Measurements from ENCODE around the gene EIPR1. TPM values are rescaled to one million over a fixed set of nuclear protein-coding genes. Genes with fewer than 3 reads are reported as not detected.

The EIPR1 gene
- total and polyA plus RNA-seq, 2 of the 13 experiments (the other 11 are each of a cell fraction or from before 2014, with no cell fraction given) = 70.0 to 96.3 TPM

DNA sequence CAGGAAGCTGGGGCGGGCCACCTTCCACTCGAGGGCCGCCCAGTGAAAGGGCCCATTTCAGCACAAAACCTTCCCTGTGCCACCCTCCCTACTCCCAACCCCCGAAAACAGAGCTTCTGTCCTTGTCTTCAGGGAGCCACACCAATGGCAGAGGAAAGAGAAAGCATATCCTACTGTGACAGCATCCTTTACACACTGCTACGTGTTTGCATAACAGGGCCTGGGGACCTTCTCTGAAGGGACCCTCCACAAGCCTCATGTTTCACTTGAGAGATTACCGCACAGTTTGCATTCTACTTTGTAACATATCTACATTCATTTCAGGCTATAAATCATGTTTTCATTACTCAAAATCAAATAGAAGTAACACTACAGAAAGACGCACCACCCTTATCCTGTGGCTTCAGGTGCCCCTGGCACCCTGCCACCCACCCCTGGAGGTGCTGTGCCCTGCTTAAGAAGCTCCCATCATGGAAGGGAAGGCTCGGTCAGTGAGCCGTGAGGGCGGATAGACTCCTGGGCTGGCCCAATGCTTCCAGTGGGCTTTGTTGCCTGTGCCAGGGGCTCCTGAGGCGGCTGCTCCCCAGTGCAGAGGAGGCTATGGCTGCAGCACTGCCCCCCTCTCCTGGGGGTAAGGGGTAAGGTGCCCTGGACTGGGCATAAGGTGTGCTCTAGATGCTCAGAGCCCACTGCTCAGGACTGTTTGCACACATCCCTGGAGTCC is 52.0 kb downstream of the EIPR1 start:
- Histone ChIP-seq H3K4me1 (ENCODE audit: insufficient read depth, low read length) (peaks cover 21% of the 10 kb centered on the region), H4K20me1 (ENCODE audit: insufficient read depth, low read length) (no peaks in the 10 kb centered on the region; the same call in 1 of the 2 replicates), H3K9me3 (ENCODE audit: low read length) (no peaks in the 10 kb centered on the region), H3K27me3 (ENCODE audit: control insufficient read depth in 1 of 2, insufficient read depth in 2 of 2, low read length in 2 of 2) (no peaks in the 10 kb centered on the region), H3K36me3 (replicated peaks in 1 of 2; ENCODE audit: control insufficient read depth in 1 of 2, insufficient read depth in 2 of 2, low read length in 2 of 2) (peaks cover 10 to 39% of the 10 kb centered on the region in 2 experiments), H3K9ac (ENCODE audit: insufficient read depth, low read depth, low read length) (peak overlapping the region; percentile 50; the same call in 1 of the 2 replicates), H2AFZ (ENCODE audit: low read length) (no peak overlapping the region), H3K4me2 (ENCODE audit: low read depth, low read length) (peak overlapping the region; percentile 57), H3K79me2 (ENCODE audit: insufficient read depth, low read length) (peaks cover 12% of the 10 kb centered on the region), H3K27ac (ENCODE audit: extremely low read length, insufficient read depth, low read length) (peak overlapping the region; percentile 65), H3K4me3 (replicated peaks in 1 of 3; ENCODE audit: insufficient read depth in 1 of 3, low read depth in 2 of 3, low read length in 3 of 3) (no peak overlapping the region; a peak in 1 of 6 replicates)
- POLR2A ChIA-PET = interaction anchor here (1.0 to 2.1 kb wide), 2 partner anchors 39 to 54 kb away, joined by 4 to 5 read pairs; partner anchors contain the start of gene TRAPPC12
- no TSS peak for BruUV-seq (replicated peaks)
- no peak; the same call in 1 of the 3 replicates for ATAC-seq
- no peak for FAIRE-seq
- DNase-seq (ENCODE audit: low spot score) = no peak
- CTCF ChIA-PET (ENCODE audit: low intra/inter-chr PET ratio, low total read pairs) = no interaction called here
- in situ Hi-C loops (cut with HindIII; ENCODE audit: extremely low pct_ligation_motif_present, low pct_unique_long_range_greater_than_20kb) (no loop called here), intact Hi-C loops (cut with micrococcal nuclease; ENCODE audit: unreplicated experiment) (loop anchor here (2.0 kb wide), 1 partner anchor 51 kb away; the partner anchor contains the start of gene EIPR1)
- 93% methylated on average over 10 of the region's 11 CpGs for WGBS (ENCODE audit: low lambda C conversion rate)
- TF ChIP-seq ZNF572 (CRISPR knock-in tag; IDR thresholded peaks at IDR 0.05) (0 out of 2 replicates have a peak, but pooled peaks have one; percentile 45), ZNF839 (CRISPR knock-in tag; IDR thresholded peaks at IDR 0.05; ENCODE audit: borderline replicate concordance) (no peak), ZNF891 (CRISPR knock-in tag; IDR thresholded peaks at IDR 0.05) (0 out of 2 replicates have a peak, but pooled peaks have one; percentile 12)

DNA sequence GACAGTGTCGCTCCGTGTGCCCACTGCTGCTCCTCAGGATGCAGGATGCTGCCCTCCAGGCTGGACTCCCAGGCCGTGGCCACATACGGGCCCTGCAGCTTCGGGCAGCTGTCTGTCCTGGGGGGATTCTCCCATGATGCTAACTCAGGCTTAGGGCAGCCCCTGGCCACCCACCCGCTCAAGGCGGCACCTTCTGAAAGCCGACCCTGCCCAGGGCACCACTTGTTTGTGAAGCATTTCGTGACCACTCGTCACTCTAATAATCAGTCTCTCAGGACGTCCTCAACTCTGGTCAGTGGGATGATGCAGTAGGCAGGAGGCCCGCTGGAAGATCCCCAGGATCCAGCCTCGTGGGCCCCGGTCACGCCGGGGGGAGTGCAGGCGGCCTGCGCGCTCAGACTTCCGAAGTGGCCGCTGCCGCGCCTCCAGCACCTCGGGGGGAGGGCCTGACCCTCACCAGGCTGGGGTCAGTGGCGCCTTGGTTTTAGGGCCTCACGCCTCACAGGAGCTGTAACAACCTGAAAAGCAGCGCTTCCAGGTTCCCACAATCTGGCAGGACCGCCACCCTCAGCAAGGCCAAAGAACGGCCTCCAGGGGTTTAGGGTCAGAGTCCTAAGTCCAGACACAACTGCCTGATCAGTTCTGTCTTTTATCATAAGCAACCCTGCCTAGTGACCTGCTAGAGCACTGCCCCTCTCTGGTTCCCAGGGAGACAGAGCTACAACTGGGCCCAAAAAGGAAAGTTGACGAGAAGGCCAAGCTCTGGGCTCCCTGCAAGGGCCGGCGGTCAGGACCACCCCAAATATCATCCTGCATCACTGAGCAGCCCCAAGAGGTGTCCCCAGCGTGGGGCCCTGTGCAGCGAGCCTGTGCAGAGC is 53.0 kb downstream of the EIPR1 start:
- intact Hi-C loops (cut with micrococcal nuclease; ENCODE audit: unreplicated experiment) (loop anchor here (2.0 kb wide), 1 partner anchor 52 kb away; the partner anchor contains the start of gene EIPR1), in situ Hi-C loops (cut with HindIII; ENCODE audit: extremely low pct_ligation_motif_present, low pct_unique_long_range_greater_than_20kb) (no loop called here)
- peaks cover 11 to 35% of the 10 kb centered on the region in 2 experiments for H3K36me3 ChIP-seq (replicated peaks in 1 of 2; ENCODE audit: control insufficient read depth in 1 of 2, insufficient read depth in 2 of 2, low read length in 2 of 2)
- H3K4me2 ChIP-seq (ENCODE audit: low read depth, low read length) = peak overlapping the region; percentile 57
- FAIRE-seq (peak; percentile 93), ATAC-seq (peak; percentile 94), DNase-seq (ENCODE audit: low spot score) (peak; percentile 75)
- ChIA-PET CTCF (ENCODE audit: low intra/inter-chr PET ratio, low total read pairs) (no interaction called here), POLR2A (interaction anchor here (1.0 to 2.1 kb wide), 2 partner anchors 40 to 55 kb away, joined by 4 to 5 read pairs; partner anchors contain the start of gene TRAPPC12)
- no peaks in the 10 kb centered on the region for H3K27me3 ChIP-seq (ENCODE audit: control insufficient read depth in 1 of 2, insufficient read depth in 2 of 2, low read length in 2 of 2)
- peaks cover 13% of the 10 kb centered on the region for H3K79me2 ChIP-seq (ENCODE audit: insufficient read depth, low read length)
- H3K9ac ChIP-seq (ENCODE audit: insufficient read depth, low read depth, low read length) = peak overlapping the region; percentile 50
- peaks cover 21% of the 10 kb centered on the region for H3K4me1 ChIP-seq (ENCODE audit: insufficient read depth, low read length)
- WGBS (ENCODE audit: low lambda C conversion rate) = 62% methylated on average over 23 of the region's 34 CpGs
- peak overlapping the region in 2 of 3 experiments; percentile 14 to 49; a peak in 4 of 6 replicates for H3K4me3 ChIP-seq (replicated peaks in 1 of 3; ENCODE audit: insufficient read depth in 1 of 3, low read depth in 2 of 3, low read length in 3 of 3)
- no TSS peak for BruUV-seq (replicated peaks)
- peak overlapping the region; percentile 65 for H3K27ac ChIP-seq (ENCODE audit: extremely low read length, insufficient read depth, low read length)
- H2AFZ ChIP-seq (ENCODE audit: low read length) = no peak overlapping the region
- no peaks in the 10 kb centered on the region for H3K9me3 ChIP-seq (ENCODE audit: low read length)
- H4K20me1 ChIP-seq (ENCODE audit: insufficient read depth, low read length) = no peaks in the 10 kb centered on the region; the same call in 1 of the 2 replicates
- TF ChIP-seq KDM2A (CRISPR knock-in tag; IDR thresholded peaks at IDR 0.05; ENCODE audit: borderline replicate concordance, low read depth) (no peak), POLR2AphosphoS2 (IDR thresholded peaks at IDR 0.05; ENCODE audit: low read depth, low read length) (no peak)
- TF ChIP-seq, protein P1, sequence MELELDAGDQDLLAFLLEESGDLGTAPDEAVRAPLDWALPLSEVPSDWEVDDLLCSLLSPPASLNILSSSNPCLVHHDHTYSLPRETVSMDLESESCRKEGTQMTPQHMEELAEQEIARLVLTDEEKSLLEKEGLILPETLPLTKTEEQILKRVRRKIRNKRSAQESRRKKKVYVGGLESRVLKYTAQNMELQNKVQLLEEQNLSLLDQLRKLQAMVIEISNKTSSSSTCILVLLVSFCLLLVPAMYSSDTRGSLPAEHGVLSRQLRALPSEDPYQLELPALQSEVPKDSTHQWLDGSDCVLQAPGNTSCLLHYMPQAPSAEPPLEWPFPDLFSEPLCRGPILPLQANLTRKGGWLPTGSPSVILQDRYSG (CRISPR knock-in tag; IDR thresholded peaks at IDR 0.05) = no peak
- TF ChIP-seq, protein P2, sequence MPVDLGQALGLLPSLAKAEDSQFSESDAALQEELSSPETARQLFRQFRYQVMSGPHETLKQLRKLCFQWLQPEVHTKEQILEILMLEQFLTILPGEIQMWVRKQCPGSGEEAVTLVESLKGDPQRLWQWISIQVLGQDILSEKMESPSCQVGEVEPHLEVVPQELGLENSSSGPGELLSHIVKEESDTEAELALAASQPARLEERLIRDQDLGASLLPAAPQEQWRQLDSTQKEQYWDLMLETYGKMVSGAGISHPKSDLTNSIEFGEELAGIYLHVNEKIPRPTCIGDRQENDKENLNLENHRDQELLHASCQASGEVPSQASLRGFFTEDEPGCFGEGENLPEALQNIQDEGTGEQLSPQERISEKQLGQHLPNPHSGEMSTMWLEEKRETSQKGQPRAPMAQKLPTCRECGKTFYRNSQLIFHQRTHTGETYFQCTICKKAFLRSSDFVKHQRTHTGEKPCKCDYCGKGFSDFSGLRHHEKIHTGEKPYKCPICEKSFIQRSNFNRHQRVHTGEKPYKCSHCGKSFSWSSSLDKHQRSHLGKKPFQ (CRISPR knock-in tag; IDR thresholded peaks at IDR 0.05; ENCODE audit: insufficient replicate concordance) = no peak

Data from HepG2 (cell line).